ENCODE measurements around the gene CHORDC1.

CHORDC1 gene

DNA sequence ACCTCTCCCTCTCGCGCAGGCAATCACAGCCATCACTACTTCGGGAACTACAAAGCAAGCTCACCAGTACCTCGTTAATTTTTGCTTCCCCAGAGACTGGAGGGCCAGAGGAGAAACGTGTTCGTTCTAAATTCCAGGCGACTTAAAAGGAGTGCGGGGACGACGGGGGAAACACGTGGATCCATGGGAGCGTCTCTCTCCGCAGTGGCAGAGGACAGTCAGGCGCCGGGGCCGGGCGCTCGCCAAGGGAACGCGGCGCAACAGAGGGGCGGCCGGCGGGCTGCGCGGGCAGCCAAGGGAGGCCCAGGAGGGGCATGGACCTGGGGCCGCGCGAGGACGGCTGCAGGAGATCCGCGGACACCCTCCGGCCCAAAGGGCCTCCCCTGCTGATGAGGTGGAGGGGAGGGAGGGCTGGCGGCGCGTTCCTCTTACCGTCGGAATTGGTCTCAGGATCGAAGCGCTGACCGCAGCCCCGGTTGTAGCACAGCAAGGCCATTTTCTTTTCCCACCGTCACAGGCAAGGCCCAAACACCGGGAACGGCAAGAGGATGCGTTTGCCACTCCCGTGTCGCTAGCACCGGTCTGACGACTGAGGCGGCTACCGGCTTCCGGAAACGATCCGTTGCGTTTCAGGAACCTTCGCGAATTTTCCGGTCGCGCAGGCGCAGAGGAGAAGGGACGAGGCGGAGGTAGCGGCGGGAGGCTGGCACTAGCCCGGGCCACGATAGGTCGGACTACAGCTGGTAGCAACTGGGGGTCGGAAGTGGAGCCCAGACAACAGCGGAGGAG is at the start of gene CHORDC1:
Gene CHORDC1, minus strand, starts transcription at position 591 of the 789 bp plus-strand sequence. Its CDS starts 95 bp downstream, at position 496.
- Histone ChIP-seq H4K20me1 (ENCODE audit: insufficient read depth, low read length, poor library complexity, severe bottlenecking) (peaks cover 51% of the 10 kb centered on the region), H3F3A (ENCODE audit: low read depth) (no peaks in the 10 kb centered on the region), H3K9ac (ENCODE audit: low read depth, low read length, poor library complexity, severe bottlenecking) (peak within 1 kb of the TSS; percentile 80), H3K4me3 (ENCODE audit: low read length, poor library complexity, severe bottlenecking) (peak within 1 kb of the TSS; percentile 90), H3K27me3 (ENCODE audit: insufficient read depth, low read length, poor library complexity, severe bottlenecking) (no peaks in the 10 kb centered on the region), H3K4me2 (ENCODE audit: low read depth, low read length, poor library complexity, severe bottlenecking) (peak within 1 kb of the TSS; percentile 83), H3K79me2 (ENCODE audit: insufficient read depth, low read length) (peaks cover 59% of the 10 kb centered on the region), H3K4me1 (ENCODE audit: insufficient read depth, low read length, poor library complexity, severe bottlenecking) (peaks cover 60% of the 10 kb centered on the region), H2AFZ (ENCODE audit: low read length) (peak within 1 kb of the TSS; percentile 86), H3K9me3 (ENCODE audit: insufficient read depth, low read depth, low read length) (no peaks in the 10 kb centered on the region), H3K9me2 (replicated peaks; ENCODE audit: low read depth, low read length) (no peaks in the 10 kb centered on the region), H3K36me3 (ENCODE audit: insufficient read depth, low read length) (no peaks in the 10 kb centered on the region)
- TF ChIP-seq EZH2phosphoT487 (IDR thresholded peaks at IDR 0.05; ENCODE audit: borderline replicate concordance), result no peak
- TF ChIP-seq CTCF (conservative IDR thresholded peaks at IDR 0.05; ENCODE audit: low read length), result no peak

- Histone ChIP-seq H3F3A (ENCODE audit: low read depth) (no peaks in the 10 kb centered on the region), H3K4me2 (ENCODE audit: low read depth, low read length, poor library complexity, severe bottlenecking) (no peak overlapping the region), H3K4me3 (ENCODE audit: low read length, poor library complexity, severe bottlenecking) (no peak overlapping the region), H3K36me3 (ENCODE audit: insufficient read depth, low read length) (no peaks in the 10 kb centered on the region), H3K9me2 (replicated peaks; ENCODE audit: low read depth, low read length) (no peaks in the 10 kb centered on the region), H2AFZ (ENCODE audit: low read length) (no peak overlapping the region), H3K9me3 (ENCODE audit: insufficient read depth, low read depth, low read length) (no peaks in the 10 kb centered on the region), H3K79me2 (ENCODE audit: insufficient read depth, low read length) (no peaks in the 10 kb centered on the region), H4K20me1 (ENCODE audit: insufficient read depth, low read length, poor library complexity, severe bottlenecking) (no peaks in the 10 kb centered on the region), H3K4me1 (ENCODE audit: insufficient read depth, low read length, poor library complexity, severe bottlenecking) (no peaks in the 10 kb centered on the region), H3K27me3 (ENCODE audit: insufficient read depth, low read length, poor library complexity, severe bottlenecking) (no peaks in the 10 kb centered on the region), H3K9ac (ENCODE audit: low read depth, low read length, poor library complexity, severe bottlenecking) (no peak overlapping the region)
- no peak for TF ChIP-seq CTCF (conservative IDR thresholded peaks at IDR 0.05; ENCODE audit: low read length)
- no peak for TF ChIP-seq EZH2phosphoT487 (IDR thresholded peaks at IDR 0.05; ENCODE audit: borderline replicate concordance)
Measured at GRCh38 chr11:90257158-90257525, 34.3 kb upstream of the CHORDC1 start.

GRCh38 chr11:90256404-90257157 is 33.7 kb upstream of the CHORDC1 start:
- no peaks in the 10 kb centered on the region for H3K36me3 ChIP-seq (ENCODE audit: insufficient read depth, low read length)
- H4K20me1 ChIP-seq (ENCODE audit: insufficient read depth, low read length, poor library complexity, severe bottlenecking), result no peaks in the 10 kb centered on the region
- H3K27me3 ChIP-seq (ENCODE audit: insufficient read depth, low read length, poor library complexity, severe bottlenecking), result no peaks in the 10 kb centered on the region
- H3F3A ChIP-seq (ENCODE audit: low read depth), result no peaks in the 10 kb centered on the region
- no peak overlapping the region for H2AFZ ChIP-seq (ENCODE audit: low read length)
- H3K9me3 ChIP-seq (ENCODE audit: insufficient read depth, low read depth, low read length), result no peaks in the 10 kb centered on the region
- no peak overlapping the region for H3K4me2 ChIP-seq (ENCODE audit: low read depth, low read length, poor library complexity, severe bottlenecking)
- no peaks in the 10 kb centered on the region for H3K4me1 ChIP-seq (ENCODE audit: insufficient read depth, low read length, poor library complexity, severe bottlenecking)
- TF ChIP-seq CTCF (conservative IDR thresholded peaks at IDR 0.05; ENCODE audit: low read length) (no peak), EZH2phosphoT487 (IDR thresholded peaks at IDR 0.05; ENCODE audit: borderline replicate concordance) (no peak)
- no peak overlapping the region for H3K9ac ChIP-seq (ENCODE audit: low read depth, low read length, poor library complexity, severe bottlenecking)
- H3K4me3 ChIP-seq (ENCODE audit: low read length, poor library complexity, severe bottlenecking), result no peak overlapping the region
- H3K9me2 ChIP-seq (replicated peaks; ENCODE audit: low read depth, low read length), result no peaks in the 10 kb centered on the region
- no peaks in the 10 kb centered on the region for H3K79me2 ChIP-seq (ENCODE audit: insufficient read depth, low read length)
